OCI-LY3 (cell line): ENCODE data around the gene ADGRB3.

Source experiments
- EZH2phosphoT487 ChIP-seq: fragments of 200-600 bp; shearing (Covaris generic); IDR thresholded peaks from 2 replicates; pipeline ENCODE4 v1.6.1; 2018; ENCODE audit warnings: antibody characterized with exemption, mixed run types, low read depth
- TF ChIP-seq, protein P1 (sequence below): fragments of 200-600, 300-600 bp; sonication (generic); IDR thresholded peaks from 2 replicates; pipeline ENCODE4 v1.5.1; 2014; ENCODE audit warnings: antibody characterized with exemption, low read length, low read depth

DNA sequence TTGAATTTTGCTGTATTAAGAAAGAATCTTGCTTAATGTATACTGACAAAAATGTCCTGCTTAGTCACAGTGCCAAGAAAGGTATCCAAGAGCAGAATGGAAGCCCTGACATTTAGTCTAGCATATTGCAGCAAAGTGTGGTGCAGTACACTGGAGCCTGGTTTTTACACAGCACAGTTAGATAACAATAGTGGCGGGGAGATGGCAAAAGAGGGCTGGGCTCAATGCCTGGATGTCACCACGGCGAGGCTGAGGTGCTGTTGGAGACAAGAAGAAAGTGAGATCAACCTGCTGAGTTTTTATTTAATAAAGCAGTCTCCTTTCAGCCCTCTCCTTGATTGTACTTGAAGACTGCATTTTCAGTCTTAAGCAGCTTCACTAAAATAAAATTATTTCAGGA lies 735.7 kb downstream of the ADGRB3 start:
- TF ChIP-seq, protein P1, sequence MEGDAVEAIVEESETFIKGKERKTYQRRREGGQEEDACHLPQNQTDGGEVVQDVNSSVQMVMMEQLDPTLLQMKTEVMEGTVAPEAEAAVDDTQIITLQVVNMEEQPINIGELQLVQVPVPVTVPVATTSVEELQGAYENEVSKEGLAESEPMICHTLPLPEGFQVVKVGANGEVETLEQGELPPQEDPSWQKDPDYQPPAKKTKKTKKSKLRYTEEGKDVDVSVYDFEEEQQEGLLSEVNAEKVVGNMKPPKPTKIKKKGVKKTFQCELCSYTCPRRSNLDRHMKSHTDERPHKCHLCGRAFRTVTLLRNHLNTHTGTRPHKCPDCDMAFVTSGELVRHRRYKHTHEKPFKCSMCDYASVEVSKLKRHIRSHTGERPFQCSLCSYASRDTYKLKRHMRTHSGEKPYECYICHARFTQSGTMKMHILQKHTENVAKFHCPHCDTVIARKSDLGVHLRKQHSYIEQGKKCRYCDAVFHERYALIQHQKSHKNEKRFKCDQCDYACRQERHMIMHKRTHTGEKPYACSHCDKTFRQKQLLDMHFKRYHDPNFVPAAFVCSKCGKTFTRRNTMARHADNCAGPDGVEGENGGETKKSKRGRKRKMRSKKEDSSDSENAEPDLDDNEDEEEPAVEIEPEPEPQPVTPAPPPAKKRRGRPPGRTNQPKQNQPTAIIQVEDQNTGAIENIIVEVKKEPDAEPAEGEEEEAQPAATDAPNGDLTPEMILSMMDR = no peak
- TF ChIP-seq EZH2phosphoT487 = no peak
